Hematopoietic multipotent progenitor cell (in vitro differentiated cells): Measurements from ENCODE around the gene ASPA. TPM values are rescaled to one million over a fixed set of nuclear protein-coding genes. Genes with fewer than 3 reads are reported as not detected.
A peak's percentile ranks its signal among the peaks of the same experiment; 100 is the strongest.

Source experiments
- DNase-seq, 3 donors: peaks; one replicate each; pipeline ENCODE4 v3.0.0-alpha.2; 2011 to 2015; ENCODE audit warnings: low read depth in 2 of 3, low spot score in 2 of 3
- total RNA-seq: library from RNA; depleted of rRNA; stranded (reverse); fragments of >200 nt; gene quantifications from one replicate; pipeline ENCODE4 v1.2.3, GENCODE V29; 2012

ASPA gene
- total RNA-seq, 1 donor = not detected

DNA sequence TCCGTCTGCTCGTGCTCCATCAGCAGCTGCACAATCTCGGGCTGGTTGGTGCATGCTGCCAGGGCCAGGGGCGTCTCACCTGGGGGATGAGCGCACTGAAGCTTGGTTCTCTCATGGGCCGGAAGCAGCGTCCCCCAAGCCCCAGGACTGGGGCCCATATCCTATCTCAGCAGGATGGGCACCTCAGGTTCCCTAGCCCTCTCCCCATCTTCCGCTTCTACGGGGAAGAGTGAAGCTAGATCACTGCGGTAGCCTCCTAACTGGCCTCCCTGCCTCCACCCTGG is 57.0 kb downstream of the ASPA start:
- no peak for DNase-seq

DNA sequence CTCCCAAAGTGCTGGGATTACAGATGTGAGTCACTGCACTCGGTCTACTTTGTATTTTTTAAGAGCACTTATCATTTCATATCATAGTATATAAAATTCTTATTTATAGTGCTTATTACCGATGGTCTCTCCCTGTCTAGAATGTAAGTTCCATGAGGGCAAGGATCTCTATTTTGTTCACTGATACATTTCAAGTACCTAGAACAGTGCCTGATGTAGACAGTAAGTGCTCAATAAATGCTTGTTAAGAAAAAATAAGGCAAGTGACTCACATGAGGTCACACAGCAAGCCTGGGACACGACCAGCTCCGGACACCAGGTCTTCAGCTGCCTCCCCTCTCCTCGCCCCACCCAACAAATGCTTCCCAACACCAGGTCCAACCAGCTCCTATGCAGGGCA is 58.0 kb downstream of the ASPA start:
- DNase-seq = no peak

DNA sequence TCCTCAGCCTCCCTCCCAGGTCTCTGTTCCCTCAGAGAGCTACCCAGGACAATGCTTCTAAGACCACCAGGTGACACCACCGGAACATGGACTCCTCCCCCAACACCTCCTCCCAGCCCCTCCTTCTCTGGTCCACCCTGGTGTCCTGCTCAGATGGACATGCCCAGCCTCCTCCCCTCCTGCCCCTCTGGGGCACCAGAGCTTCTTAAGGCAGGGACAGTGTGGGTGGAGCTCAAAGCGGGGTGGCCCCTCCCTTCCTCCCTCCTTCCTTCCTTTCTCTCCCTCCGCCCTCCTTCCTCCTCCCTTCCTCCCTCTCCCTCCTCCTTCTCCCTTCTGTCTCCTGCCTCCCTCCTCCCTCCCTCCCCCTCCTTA is 59.1 kb downstream of the ASPA start:
- peak in 1 of 3 donors; percentile 31 for DNase-seq

DNA sequence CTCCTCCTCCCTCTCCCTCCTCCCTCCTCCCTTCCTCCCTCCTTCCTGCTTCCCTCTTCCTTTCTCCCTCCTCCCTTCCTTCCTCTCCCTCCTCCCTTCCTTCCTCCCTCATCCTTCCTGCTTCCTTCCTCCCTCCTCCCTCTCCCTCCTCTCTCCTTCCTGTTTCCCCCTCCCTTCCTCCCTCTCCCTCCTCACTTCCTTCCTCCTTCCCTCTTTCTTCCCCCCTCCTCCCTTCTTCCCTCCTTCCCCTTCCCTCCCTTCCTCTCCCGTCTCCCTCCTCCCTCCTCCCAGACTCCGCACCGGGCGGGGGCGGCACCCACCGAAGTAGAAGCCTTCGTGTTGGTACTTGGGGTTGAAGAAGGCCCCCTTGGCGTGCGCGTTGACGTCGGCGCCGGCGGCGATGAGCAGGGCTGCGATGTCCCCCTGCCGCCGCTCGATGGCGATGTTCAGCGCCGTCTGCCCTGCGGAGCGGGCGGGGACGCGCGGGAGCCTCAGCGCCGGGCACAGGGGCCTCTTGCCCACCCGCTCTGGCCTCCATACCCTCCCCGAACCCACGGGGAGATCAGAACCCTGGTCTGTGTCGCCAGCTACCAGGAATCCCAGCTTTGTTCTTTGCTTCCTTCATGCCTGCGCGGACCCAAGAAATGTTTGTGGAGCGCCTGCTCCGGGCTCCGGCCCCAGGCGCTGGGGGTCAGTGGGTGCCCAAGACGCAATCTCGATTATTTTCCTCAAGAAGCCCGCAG is 59.6 kb downstream of the ASPA start:
- peak in 2 of 3 donors; percentile 61 to 74 for DNase-seq

DNA sequence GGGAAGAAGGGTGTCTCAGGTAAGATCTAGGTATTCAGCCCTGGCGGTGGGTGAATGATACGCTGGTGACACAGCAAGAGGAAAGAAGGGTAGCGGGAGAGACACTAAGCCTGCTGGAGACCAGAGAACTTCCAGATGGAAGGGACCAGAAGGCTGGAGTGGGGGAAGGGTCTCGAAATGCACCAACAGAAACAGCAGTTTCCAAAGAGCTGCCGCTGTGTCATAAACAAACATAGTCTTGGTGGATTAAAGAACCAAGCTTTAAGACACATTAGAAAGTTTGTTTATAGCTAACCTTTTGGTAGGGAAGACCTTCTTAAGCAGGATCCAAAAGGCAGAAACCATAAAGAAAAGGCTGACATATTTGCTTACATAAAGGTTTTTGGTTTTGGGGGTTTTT is 60.9 kb downstream of the ASPA start:
- DNase-seq = no peak

DNA sequence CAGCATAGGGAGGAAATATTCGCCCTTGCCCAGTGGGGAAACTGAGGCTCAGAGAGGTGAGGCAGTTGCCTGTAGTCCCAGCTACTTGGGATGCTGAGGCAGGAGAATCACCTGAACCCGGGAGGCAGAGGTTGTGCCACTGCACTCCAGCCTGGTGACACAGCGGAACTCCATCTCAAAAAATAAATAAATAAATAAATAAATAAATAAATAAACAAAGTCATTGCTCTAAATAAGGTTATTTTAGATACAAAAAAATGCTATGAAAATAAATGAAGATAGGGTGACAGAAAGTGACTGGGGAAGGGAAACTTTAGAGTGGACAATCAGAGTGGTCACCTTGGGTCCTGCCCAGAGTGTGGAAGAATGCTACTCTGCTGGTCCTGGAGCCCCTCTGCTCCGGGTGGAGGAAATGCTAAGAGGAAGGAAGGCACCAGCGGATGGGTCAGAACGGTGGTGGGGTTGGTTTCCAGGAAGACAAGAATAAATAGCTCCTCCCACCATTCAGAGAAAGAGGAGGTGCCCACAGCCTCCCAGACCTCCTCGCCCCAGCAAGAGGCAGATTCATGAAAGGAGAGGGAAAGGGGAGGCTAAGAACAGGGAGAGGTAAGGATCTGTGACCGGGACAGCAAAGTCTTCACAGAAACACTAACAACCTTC is 64.2 kb downstream of the ASPA start:
- DNase-seq = no peak

DNA sequence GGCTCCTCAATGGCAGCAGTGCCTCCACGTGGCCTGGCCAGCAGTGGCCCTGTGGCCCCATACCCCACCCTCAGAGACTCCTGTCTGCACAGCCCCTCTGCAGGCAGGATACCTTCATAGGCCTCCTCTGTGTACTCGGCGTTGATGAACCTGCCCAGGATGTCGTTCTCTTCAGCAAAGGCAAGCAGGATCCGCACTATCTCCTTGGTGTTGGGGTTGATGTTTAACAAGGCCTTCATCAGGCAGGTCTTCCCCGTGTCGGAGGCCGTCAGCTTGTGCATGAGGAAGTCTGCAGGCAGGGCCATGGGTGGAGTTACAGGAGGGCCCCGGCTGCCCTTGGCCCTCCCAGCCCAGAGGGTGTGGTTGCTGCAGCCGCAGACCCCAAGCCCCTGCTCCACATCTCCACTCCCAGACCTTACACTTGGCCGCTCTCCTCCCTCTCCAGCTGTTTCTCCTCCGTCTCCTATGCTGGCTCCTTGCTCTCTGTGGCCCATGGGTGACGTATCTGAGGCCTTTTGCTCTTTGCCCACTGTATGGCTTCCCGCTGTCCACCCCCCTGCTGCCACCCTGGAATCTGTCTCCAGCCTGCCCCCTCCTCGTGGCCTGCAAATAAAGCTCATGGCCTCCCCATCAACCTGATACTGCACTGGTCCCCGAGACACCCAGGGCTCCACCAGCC is 66.8 kb downstream of the ASPA start:
- no peak for DNase-seq

DNA sequence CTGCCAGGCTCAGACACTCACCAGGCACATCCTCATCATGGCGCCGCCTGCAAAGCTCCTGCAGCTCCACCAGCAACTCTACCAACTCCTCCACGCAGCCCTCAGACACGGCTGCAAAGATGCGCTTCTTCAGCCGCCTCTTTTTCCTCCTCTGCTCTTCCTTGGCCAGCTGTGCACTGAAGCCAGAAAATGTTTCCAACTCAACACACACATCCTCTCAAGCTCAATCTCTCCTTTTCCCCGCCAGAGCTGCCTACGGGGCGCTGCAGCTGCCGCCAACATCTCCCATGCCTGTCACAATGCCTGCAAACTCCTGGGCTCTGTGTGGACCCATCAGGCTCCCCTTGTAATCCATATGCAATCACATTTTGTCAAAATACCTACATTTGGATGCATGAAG is 67.7 kb downstream of the ASPA start:
- DNase-seq = no peak

DNA sequence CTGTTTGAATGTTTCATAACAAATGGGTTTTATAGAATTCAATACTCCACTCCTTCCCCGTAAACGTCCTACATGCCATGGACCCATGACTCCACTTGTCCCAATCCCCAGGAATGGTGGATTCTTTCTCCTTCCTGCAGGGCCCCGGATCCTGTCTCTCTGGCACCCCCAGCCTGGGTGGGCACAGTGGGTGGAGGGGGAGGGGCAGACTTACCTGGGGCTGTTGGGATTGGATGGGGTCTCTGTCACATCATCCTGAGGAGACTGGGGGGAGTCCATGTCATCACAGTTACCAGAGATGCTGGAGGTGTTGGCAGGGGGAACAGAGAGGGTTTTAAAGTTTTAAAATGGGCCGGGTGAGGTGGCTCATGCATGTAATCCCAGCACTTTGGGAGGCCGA is 68.6 kb downstream of the ASPA start:
- DNase-seq = no peak

DNA sequence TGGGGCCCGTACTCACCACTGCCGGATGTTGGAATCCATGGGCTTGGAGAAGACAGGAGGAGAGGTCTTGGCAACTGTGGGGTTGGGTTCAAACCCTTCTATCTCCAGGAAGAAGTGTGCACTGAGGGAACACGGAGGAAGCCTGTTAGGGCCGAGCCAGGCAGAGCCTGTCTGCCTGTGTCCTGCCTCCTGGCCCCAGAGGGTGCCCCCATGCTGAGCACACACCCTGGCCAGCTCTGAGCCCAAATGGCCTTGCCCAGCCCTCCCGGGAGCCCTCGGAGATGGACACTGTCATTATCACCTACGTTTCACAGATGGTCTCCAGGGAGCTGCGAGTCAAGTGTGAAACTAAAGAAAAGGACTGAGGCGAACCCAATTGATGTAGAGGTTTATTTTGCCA is 69.4 kb downstream of the ASPA start:
- DNase-seq = no peak

DNA sequence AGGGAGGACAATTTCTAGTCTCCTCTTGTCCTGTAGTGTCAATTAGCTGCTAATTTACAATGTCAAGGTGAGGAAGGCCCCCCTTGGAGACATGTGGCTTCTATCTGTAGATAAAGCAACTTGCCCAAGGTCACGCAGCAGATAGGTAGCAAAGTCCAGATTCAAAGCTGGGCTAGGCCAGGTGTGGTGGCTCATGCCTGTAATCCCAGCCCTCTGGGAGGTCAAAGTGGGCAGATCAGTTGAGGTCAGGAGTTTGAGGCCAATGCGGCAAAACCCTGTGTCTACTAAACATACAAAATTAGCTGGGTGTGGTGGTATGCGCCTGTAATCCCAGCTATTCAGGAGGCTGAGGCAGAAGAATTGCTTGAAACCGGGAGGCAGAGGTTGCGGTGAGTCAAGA is 70.7 kb downstream of the ASPA start:
- DNase-seq = no peak

DNA sequence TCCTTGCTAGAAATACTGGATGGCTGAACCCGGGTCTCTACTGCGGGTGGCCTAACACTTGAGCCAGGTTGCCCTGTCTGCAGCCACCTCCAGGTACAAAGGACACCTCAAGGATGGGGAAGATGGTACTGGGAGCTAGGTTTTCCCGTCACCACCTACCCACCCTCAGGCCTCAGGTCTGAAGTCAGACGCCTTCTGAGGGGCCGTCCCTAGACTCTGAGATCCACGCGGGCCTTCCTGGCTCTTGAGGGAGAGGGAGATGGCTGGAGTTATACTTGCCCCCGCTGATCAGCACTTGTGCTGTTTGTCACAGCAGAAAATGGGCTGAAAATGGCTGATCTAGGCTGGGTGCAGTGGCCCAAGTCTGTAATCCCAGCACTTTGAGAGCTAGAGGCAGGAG is 71.2 kb downstream of the ASPA start:
- DNase-seq = no peak

DNA sequence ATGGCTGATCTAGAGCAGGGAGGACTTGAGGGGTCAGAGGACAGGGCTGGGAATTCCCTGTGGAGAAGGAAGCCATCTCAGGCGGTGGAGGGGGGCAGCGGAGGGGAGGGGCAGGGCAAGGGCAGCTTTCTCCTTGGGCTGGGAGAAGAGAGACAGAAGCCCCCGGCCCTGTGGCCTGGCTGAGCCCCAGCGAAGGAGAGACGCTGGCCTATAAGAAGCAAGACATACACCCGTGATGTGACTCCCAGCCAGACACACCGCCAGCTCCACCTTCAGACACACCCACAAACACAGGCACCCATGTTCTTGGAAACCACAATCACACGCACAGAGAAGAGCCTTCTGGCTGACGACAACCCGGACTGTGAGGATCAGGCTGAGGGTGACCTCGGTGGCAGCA is 71.8 kb downstream of the ASPA start:
- DNase-seq = no peak

DNA sequence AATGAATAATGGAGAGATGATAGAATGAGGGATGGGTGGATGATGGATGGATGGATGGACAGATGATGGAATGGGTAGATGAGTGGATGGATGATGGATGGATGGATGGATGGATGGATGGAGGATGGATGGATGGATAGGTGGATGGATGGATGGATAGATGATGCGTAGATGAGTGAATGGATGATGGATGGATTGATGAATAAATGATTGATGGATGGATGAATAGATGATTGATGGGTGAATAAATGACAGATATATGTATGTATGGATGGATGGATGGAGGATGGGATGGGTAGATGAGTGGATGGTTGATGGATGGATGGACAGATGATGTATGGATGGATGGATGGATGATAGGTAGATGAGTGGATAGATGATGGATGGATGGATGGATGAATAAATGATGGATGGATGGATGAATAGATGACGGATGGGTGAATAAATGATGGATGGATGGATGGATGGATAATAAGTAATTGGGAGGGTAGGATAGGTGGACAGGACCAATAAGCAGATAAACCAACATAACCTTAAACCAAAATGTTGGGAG is 73.9 kb downstream of the ASPA start:
- no peak for DNase-seq

DNA sequence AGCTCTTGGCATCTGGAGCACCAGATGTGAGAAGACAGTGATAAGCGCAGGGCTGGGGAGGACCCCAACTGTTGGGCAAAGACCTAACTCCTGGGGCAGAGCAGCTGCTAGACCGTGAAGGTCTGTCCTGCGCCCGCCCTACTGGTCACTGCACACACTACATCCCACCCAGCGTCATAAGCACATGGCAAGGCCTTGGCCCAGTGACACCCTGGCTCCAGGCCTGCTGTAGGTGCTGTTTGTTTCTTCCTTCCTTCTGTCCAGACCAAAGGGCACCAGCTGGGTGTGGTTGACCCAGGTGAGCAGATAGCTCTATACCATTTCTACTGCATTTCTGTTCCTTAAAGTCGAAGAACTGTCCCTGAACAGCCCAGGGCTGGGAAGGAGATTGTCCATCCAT is 75.4 kb downstream of the ASPA start:
- no peak for DNase-seq

DNA sequence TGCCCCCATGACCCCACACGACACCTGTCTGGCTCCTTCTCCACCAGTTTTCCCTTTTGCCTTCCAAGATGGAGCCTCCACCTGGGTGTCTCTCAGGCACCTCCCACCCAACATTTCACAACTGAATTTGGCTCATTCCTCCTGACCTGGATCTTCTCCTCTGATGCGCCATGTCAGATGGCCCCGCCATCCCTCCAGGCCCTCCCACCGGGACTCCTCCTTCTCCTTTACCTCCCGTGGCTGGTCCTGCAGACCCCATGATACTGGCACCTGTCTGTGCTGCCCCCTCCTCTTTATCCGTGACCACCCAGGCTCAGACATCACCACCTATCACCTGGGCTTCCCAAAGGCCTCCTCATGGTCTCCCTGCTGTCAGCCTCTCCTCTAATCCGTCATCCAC is 77.1 kb downstream of the ASPA start:
- DNase-seq = no peak

Other genes with a start within 250 kb of the ASPA start
- gene OR3A1, start 177.6 kb upstream of the ASPA start, total RNA-seq = 3.0 TPM
- gene OR3A2, start 89.7 kb upstream of the ASPA start, total RNA-seq = 12.7 TPM
- gene OR1E1, start 77.6 kb upstream of the ASPA start, total RNA-seq = not detected
- under 0.01 TPM for gene OR3A3, start 64.6 kb upstream of the ASPA start, total RNA-seq
- not detected for gene OR1E2, start 42.2 kb upstream of the ASPA start, total RNA-seq
- gene SPATA22, start 4.2 kb upstream of the ASPA start, total RNA-seq = 0.27 TPM
- gene TRPV3, start 81.8 kb downstream of the ASPA start, total RNA-seq = under 0.01 TPM
- 3.8 TPM for gene TRPV1, start 133.4 kb downstream of the ASPA start, total RNA-seq
- gene SHPK, start 160.3 kb downstream of the ASPA start, total RNA-seq = 16.4 TPM
- 19.1 TPM for gene CTNS, start 160.8 kb downstream of the ASPA start, total RNA-seq
- 26.4 TPM for gene TAX1BP3, start 192.6 kb downstream of the ASPA start, total RNA-seq
- gene EMC6, start 192.8 kb downstream of the ASPA start, total RNA-seq = 27.5 TPM
- gene P2RX5, start 220.2 kb downstream of the ASPA start, total RNA-seq = 31.5 TPM
- 1.9 TPM for gene HASPIN, start 247.9 kb downstream of the ASPA start, total RNA-seq